ENCODE data around the gene RPTOR. TPM values are rescaled to one million over a fixed set of nuclear protein-coding genes. Genes with fewer than 3 reads are reported as not detected.

Gene RPTOR
- total RNA-seq, 1 experiment from 2014 or later, result 25.1 TPM

DNA sequence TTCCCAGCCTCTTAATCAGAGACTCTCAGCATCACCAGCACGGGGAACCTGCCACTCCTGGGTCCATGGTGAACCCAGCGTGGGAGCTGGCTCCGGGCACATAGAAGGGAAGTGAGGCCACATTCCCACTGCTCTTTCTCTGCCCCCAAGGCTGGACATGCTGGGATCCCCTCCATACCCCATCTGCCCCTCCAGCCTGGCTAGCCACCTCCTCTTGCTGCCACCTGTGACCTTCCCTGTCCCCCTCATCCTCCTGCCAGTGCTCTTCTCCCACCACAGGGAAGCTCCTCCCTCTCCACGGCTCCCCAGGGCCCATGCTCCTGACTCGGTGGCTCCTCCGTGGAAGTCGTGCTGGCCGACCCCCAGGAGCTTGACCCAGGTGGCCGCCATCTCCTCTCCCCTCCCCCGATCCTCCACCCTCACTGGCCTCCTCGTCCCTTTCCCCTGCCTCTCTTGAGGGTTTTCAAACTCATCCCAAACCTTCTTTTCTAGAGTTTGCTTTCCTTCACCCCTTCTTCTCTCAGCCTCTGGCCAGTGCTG is 307.9 kb downstream of the RPTOR start:
- H3K23ac ChIP-seq (ENCODE audit: insufficient read length, low read depth, low read length), result no peak overlapping the region
- no peaks in the 10 kb centered on the region for H3K27me3 Mint-ChIP-seq (ENCODE audit: low read depth)
- no peaks in the 10 kb centered on the region for H3K4me1 ChIP-seq (ENCODE audit: insufficient read depth, low read length)
- H3K9me3 Mint-ChIP-seq, result no peaks in the 10 kb centered on the region
- H2BK5ac ChIP-seq (ENCODE audit: insufficient read length, low read length), result no peak overlapping the region
- no peak overlapping the region for H4K5ac ChIP-seq (ENCODE audit: insufficient read length, low read depth, low read length)
- no peaks in the 10 kb centered on the region for H3K79me1 ChIP-seq (ENCODE audit: insufficient read depth, low read depth, low read length, poor library complexity, severe bottlenecking)
- H3K27me3 ChIP-seq (ENCODE audit: insufficient read depth, low read length), result no peaks in the 10 kb centered on the region
- peak overlapping the region in 2 of 3 experiments; percentile 45 to 49; a peak in 4 of 7 replicates for H3K27ac Mint-ChIP-seq
- TF ChIP-seq, protein P1, sequence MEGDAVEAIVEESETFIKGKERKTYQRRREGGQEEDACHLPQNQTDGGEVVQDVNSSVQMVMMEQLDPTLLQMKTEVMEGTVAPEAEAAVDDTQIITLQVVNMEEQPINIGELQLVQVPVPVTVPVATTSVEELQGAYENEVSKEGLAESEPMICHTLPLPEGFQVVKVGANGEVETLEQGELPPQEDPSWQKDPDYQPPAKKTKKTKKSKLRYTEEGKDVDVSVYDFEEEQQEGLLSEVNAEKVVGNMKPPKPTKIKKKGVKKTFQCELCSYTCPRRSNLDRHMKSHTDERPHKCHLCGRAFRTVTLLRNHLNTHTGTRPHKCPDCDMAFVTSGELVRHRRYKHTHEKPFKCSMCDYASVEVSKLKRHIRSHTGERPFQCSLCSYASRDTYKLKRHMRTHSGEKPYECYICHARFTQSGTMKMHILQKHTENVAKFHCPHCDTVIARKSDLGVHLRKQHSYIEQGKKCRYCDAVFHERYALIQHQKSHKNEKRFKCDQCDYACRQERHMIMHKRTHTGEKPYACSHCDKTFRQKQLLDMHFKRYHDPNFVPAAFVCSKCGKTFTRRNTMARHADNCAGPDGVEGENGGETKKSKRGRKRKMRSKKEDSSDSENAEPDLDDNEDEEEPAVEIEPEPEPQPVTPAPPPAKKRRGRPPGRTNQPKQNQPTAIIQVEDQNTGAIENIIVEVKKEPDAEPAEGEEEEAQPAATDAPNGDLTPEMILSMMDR (conservative IDR thresholded peaks at IDR 0.05), result no peak
- H2BK120ac ChIP-seq (ENCODE audit: low read depth, low read length, poor library complexity, severe bottlenecking), result no peak overlapping the region
- H2BK15ac ChIP-seq (ENCODE audit: low read depth, low read length), result no peak overlapping the region
- H2BK20ac ChIP-seq (ENCODE audit: low read depth, low read length, poor library complexity, severe bottlenecking), result no peak overlapping the region
- H3K23me2 ChIP-seq (ENCODE audit: insufficient read length, low read depth, low read length, poor library complexity, severe bottlenecking), result no peaks in the 10 kb centered on the region
- no peaks in the 10 kb centered on the region for H3K79me2 ChIP-seq (ENCODE audit: insufficient read depth, low read length)
- peaks cover 4 to 19% (median 5%) of the 10 kb centered on the region in 3 experiments; a peak in 6 of 7 replicates for H3K36me3 Mint-ChIP-seq (ENCODE audit: insufficient read depth in 1 of 3, low read depth in 3 of 3)
- H4K91ac ChIP-seq (ENCODE audit: insufficient read length, low read depth, low read length), result no peak overlapping the region
- no peak overlapping the region for H2AFZ ChIP-seq (ENCODE audit: low read length)
- H3K14ac ChIP-seq (ENCODE audit: insufficient read depth, low read length), result no peak overlapping the region; the same call in 1 of the 2 replicates
- no peak for DNase-seq
- H3T11ph ChIP-seq (ENCODE audit: low read length), result no peak overlapping the region
- H3K9me3 ChIP-seq (ENCODE audit: control insufficient read depth, low read depth, low read length), result no peaks in the 10 kb centered on the region
- H4K20me1 ChIP-seq (ENCODE audit: control insufficient read depth, insufficient read depth, insufficient read length), result no peaks in the 10 kb centered on the region
- no peak overlapping the region for H3K4me2 ChIP-seq (ENCODE audit: insufficient read depth, insufficient read length, low read length)
- no peak overlapping the region for H3K9ac ChIP-seq (ENCODE audit: extremely low read depth, insufficient read length, low read length)
- no peak overlapping the region for H2AK5ac ChIP-seq (ENCODE audit: insufficient read length, low read length)
- WGBS (ENCODE audit: extremely low coverage, insufficient read length, low lambda C conversion rate), result no CpG with 5 or more reads among the region's 11 CpGs
- H3K18ac ChIP-seq (ENCODE audit: insufficient read length, low read depth, low read length), result no peak overlapping the region
- no peak overlapping the region for H3K27ac ChIP-seq (ENCODE audit: insufficient read length, low read depth, low read length)
- H3K4ac ChIP-seq (ENCODE audit: low read depth, low read length), result no peak overlapping the region
- H3K56ac ChIP-seq (ENCODE audit: insufficient read length, low read depth, low read length), result no peak overlapping the region
- H4K8ac ChIP-seq (replicated peaks; ENCODE audit: insufficient read length, low read depth, low read length), result no peak overlapping the region
- no peak overlapping the region for H2BK12ac ChIP-seq (ENCODE audit: insufficient read length, low read depth, low read length)
- no peak overlapping the region for H3K4me3 Mint-ChIP-seq
- H3K4me1 Mint-ChIP-seq, result peaks cover 11 to 19% of the 10 kb centered on the region in 2 experiments

Data from H9 (cell line).